Endometrial microvascular endothelial cells (primary cell): Measurements from ENCODE around the gene CKAP2L. TPM values are rescaled to one million over a fixed set of nuclear protein-coding genes. Genes with fewer than 3 reads are reported as not detected.

Experiments used
- in situ Hi-C: cut with HindIII; loops from 2 replicates; pipeline ENCODE4 v1.10.0; 2017; ENCODE audit warnings: low sequenced_read_pairs, low pct_unique_long_range_greater_than_20kb; ENCODE audit errors: inconsistent ontology term
- total RNA-seq: library from RNA; depleted of rRNA; stranded (reverse); fragments of >200 nt; gene quantifications from one replicate; pipeline ENCODE4 v1.2.3, GENCODE V29; 2015; ENCODE audit errors: inconsistent ontology term

The CKAP2L gene
- total RNA-seq, 1 donor from 2014 or later: 50.9 TPM

- in situ Hi-C loops: loop anchor here (10.0 kb wide), 1 partner anchor 54 kb away; the partner anchor contains the start of gene SLC20A1
Observed at GRCh38 chr2:112698834-112699515, 65.4 kb downstream of the CKAP2L start.

DNA sequence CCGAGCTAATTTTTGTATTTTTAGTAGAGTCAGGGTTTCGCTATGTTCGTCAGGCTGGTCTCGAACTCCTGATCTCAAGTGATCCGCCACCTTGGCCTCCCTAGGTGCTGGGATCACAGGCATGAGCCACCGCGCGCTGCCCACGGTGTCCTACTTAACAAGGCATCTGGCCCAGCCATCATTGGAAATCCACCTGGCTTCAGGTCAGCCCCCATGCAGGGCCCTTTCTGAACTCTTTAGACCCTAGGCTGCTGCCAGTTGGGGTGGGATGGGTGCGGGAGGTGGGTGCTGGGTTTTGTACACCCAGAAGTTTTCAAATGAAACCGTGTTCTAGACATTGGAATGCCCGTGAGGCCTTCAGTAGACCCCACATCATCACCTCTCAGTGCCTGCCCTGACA is 70.2 kb downstream of the CKAP2L start:
- in situ Hi-C loops: loop anchor here (10.0 kb wide), 1 partner anchor 49 kb away; the partner anchor contains the start of gene SLC20A1

DNA sequence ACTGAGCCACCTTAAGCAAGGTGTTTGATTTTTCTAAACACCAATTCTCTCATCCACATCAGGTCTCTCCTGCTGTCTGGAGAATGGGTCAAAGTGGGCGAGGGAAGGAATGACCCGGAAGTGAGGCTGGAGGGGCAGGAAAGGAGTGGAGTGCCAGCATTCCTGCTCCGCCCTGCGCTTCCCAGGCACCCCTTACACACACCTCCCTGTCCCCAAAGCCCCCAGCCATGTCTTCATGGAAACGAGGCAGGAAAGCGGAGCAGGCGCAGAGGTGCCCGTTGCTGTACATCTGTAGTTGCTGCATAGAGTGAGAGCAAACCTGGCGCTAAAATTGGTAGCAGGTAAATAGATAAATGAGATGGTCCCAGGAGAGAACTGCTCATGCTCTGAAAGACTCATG is 70.8 kb downstream of the CKAP2L start:
- in situ Hi-C loops: loop anchor here (10.0 kb wide), 1 partner anchor 49 kb away; the partner anchor contains the start of gene SLC20A1

DNA sequence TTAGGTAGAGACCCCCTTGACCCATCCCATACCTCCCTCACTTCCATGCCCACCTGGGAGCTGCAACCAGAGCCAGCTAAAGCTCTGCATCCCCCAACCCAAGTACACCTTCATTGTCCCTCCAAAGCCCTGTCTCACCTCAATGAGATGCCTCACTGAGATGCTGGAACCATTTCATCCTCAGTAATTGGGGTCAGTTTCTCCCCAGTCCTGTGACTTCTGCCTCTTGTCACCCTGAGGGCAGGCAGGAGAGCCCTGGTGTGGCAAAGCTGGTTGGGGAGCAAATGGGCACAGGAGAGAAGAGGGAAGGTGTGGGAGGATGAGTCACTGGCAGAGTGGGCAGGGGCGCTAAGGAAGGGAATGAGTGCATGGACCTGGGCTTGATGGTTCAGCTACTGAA is 71.5 kb downstream of the CKAP2L start:
- in situ Hi-C loops: loop anchor here (10.0 kb wide), 1 partner anchor 48 kb away; the partner anchor contains the start of gene SLC20A1

DNA sequence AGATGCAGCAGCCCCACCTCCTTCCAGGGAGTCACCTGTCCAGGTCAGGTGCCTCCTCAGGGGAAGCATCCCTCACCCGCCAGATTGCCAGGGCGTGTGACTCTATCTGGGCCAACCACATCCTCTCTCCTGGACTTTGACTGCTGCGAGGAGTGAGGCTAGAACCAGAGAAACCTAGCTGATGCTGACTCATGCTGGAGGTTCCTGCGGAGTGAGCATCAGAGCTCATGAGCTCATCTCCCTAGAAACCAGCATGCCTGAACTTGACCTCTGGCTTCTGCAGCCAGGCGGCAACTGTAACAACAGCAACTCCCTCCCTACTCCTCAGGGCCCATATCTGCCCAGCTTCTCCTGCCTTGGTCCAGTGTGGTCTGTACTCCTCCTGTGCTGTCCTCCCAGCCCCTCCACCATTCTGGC is 71.9 kb downstream of the CKAP2L start:
- in situ Hi-C loops: loop anchor here (10.0 kb wide), 1 partner anchor 48 kb away; the partner anchor contains the start of gene SLC20A1

DNA sequence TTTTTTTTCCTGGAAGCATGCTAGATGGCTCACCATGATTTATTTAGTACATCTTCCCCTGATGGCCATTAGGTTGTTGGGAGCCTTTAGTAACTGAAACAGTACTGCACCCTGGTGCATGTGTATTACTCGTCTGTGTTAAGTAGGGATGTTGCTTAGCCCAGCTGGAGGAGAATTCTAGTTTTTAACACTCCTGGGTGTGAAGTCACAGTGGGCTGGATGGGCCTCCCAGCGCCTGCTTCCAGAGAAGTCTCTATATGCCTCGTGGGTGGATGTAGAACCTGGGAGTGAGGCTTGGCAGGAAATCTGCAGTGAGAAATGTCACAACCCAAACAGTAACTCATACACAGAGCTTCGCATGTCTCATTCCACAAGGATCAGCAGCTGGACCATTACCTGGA is 72.5 kb downstream of the CKAP2L start:
- in situ Hi-C loops: loop anchor here (10.0 kb wide), 1 partner anchor 47 kb away; the partner anchor contains the start of gene SLC20A1

DNA sequence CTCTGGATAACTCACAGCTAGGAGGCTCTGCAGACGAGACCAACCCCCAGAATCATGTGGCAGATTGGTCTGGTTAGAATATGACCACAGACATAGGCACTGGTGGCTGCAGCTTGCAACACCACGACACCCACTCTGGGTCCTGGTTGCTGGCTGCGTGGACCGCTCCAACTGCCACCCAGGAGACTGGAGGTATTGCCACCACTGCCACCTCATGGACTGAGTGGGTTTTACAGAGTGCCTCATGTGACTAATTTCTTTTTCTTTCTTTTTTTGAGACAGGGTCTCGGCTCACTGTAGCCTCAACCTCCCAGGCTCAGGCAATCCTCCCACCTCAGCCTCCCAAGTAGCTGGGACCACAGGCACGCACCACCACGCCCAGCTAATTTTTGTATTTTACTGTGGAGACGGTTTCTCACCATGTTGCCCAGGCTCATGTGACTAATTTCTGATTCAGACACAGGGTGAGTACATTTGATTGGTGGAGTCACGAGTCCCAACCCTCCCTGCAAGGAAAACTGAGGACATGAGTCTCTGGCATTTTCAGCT is 73.5 kb downstream of the CKAP2L start:
- in situ Hi-C loops: loop anchor here (10.0 kb wide), 1 partner anchor 46 kb away; the partner anchor contains the start of gene SLC20A1

GRCh38 chr2:112688086-112688880 is 76.1 kb downstream of the CKAP2L start:
- in situ Hi-C loops: no loop called here

DNA sequence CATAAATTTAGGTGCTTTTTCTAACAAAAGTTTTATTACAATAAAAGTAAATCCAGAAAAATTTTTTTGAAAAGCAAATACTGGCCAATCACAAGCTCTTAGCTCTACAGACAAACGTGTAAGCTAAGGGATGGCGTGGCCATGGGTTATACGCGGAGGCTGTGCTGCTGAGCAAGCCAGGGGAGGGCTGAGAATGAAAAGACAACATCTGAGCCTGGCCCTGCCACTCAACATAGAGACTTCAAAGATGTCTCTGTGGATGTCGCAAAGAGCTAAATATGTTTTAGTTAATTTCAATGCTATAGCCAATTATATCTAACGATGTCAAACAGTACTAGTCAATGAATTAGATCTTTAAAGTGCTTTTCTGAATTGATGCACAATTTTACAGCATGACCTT is 76.9 kb downstream of the CKAP2L start:
- in situ Hi-C loops: no loop called here

Other genes with a start within 250 kb of the CKAP2L start
- 25.2 TPM for gene POLR1B, start 222.1 kb downstream of the CKAP2L start, total RNA-seq
- gene CHCHD5, start 180.0 kb downstream of the CKAP2L start, total RNA-seq: 9.8 TPM
- gene SLC20A1, start 118.7 kb downstream of the CKAP2L start, total RNA-seq: 98.8 TPM
- not detected for gene NT5DC4, start 43.6 kb downstream of the CKAP2L start, total RNA-seq
- 0.65 TPM for gene IL1A, start 19.9 kb upstream of the CKAP2L start, total RNA-seq
- gene IL1B, start 72.2 kb upstream of the CKAP2L start, total RNA-seq: 3.4 TPM
- not detected for gene IL37, start 146.6 kb upstream of the CKAP2L start, total RNA-seq
- gene IL36G, start 213.4 kb upstream of the CKAP2L start, total RNA-seq: not detected
- gene IL36A, start 240.8 kb upstream of the CKAP2L start, total RNA-seq: not detected